GM18505 (cell line): Measurements from ENCODE around the gene HOXB13.
"Not testable (repeated sequence)": the region's sequence is repeated elsewhere in the genome, so short reads cannot be mapped to it uniquely, and the experiment has no call there.

ENCODE experiments used
- ATAC-seq: cut with Tn5 transposase; IDR thresholded peaks from one replicate; pipeline ENCODE4 v1.9.1; 2021; ENCODE audit not compliant: unreplicated experiment
- POLR2A ChIP-seq: IDR thresholded peaks from 4 replicates; pipeline ENCODE4 v1.6.1; 2011; ENCODE audit warnings: borderline replicate concordance; ENCODE audit not compliant: insufficient read depth, insufficient read length; ENCODE audit errors: extremely low read depth

Gene HOXB13

GRCh38 chr17:48718761-48719641 lies 9.5 kb downstream of the HOXB13 start:
- ATAC-seq = no peak
- no peak for TF ChIP-seq POLR2A

- no peak for TF ChIP-seq POLR2A
- no peak for ATAC-seq
These were observed 10.3 kb downstream of the HOXB13 start for GRCh38 chr17:48718227-48718760.

GRCh38 chr17:48717367-48718226 lies 11.0 kb downstream of the HOXB13 start:
- no peak for TF ChIP-seq POLR2A
- no peak for ATAC-seq

GRCh38 chr17:48716549-48716948 lies 12.0 kb downstream of the HOXB13 start:
- not testable (repeated sequence) for ATAC-seq

DNA sequence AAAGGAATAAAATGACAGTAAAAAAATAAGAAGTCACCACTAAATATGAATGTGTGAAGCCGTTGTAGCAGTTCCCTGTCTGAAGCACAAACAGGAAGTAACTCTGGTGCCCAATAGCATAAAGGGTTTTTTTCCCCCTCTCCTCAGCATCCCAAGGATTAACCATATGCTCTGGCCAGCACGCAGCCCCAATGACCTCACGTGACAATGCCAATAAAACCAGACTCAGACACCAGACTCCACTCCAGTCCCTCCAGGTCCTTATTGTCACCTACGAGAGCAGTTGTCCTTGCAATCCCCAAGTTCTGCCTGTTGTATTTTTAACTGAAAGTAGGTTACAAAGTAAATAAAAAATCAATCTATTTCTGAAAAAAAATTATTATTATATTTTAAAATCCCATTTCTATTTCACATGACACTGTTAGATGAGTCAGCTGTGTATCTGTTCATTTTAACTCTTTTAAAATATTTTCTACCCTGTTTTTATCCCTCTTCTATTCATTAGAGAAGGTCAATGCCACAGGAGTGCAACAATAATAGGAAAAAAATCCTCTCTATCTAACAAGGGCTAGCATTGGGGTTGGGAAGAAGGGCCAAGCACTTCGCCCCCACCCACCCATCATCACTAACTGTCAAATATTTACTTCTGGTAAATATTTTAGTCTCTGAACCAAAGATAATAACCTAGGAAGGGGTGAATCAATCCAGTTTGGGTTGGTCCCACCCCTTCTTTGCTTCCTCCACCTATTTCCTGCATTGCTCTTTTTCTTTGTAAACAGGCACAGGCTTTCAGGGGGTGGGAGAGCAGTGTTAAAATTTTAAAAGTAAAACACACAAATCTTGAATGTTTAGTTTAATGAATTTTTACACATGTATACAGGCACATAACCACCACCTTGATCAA lies 12.8 kb downstream of the HOXB13 start:
- no peak for ATAC-seq
- TF ChIP-seq POLR2A = no peak

GRCh38 chr17:48711128-48711527 lies 17.4 kb downstream of the HOXB13 start:
- TF ChIP-seq POLR2A = no peak
- ATAC-seq = no peak

- no peak for TF ChIP-seq POLR2A
- no peak for ATAC-seq
These were observed 23.9 kb downstream of the HOXB13 start for GRCh38 chr17:48704361-48705248.

- ATAC-seq = no peak
- TF ChIP-seq POLR2A = no peak
These were observed 26.6 kb downstream of the HOXB13 start for GRCh38 chr17:48701864-48702532.

DNA sequence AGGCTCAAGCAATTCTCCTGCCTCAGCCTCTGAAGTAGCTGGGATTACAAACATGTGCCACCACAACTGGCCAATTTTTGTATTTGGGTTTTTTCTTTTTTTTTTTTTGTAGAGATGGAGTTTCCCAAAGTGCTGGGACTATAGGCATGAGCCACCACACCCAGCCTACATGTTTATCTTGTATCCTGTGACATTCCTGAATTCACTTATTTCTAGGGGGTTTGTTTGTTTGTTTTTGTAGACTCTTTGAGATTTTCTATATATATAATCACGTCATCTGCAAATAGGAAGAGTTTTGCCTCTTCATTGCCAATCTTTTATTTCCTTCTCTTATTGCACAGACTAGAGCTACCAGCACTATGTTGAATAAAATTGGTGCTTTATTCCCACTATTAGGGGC lies 35.4 kb downstream of the HOXB13 start:
- ATAC-seq = no peak
- TF ChIP-seq POLR2A = no peak

GRCh38 chr17:48692049-48692448 lies 36.5 kb downstream of the HOXB13 start:
- no peak for ATAC-seq
- no peak for TF ChIP-seq POLR2A

DNA sequence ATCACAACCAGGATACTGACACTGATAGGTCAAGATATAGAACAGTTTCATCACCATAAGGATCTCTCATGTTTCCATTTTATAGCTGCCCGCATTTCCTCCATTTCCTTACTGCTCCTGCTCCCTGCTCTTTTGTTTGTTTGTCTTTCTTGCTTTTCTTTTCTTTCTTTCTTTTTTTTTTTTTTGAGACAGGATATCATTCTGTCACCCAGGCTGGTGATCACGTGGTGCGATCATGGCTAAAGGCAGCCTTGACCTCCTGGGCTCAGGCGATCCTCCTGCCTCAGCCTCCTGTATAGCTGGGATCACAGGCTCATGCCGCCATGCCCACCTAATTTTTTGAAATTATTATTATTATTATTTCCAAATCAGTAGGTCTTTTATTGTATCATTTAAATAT lies 37.9 kb downstream of the HOXB13 start:
- no peak for ATAC-seq
- TF ChIP-seq POLR2A = no peak
